Stimulated activated effector memory CD8-positive, alpha-beta T cell treated with anti-CD3 and anti-CD28 coated beads, Interleukin-12 subunit alpha, Interleukin-12 subunit beta, amount 100 ng/mL, for 72 hours (primary cell): ENCODE data around the gene ENDOG.
"Not testable (repeated sequence)": the region's sequence is repeated elsewhere in the genome, so short reads cannot be mapped to it uniquely, and the experiment has no call there.

Experiments
- ATAC-seq: fragments of 150-1000 bp; cut with Tn5 transposase; 2 replicates; pipeline ENCODE4 v1.10.0; 2021
- DNase-seq, 2 donors: peaks; one replicate each; pipeline ENCODE4 v3.0.0; 2021 to 2022; ENCODE audit warnings: low spot score in 2 of 2
- H3K27ac Mint-ChIP-seq: one replicate; pipeline ENCODE4 v1.8.0; 2022; ENCODE audit warnings: mild to moderate bottlenecking, mixed read lengths
- H3K36me3 Mint-ChIP-seq: one replicate; pipeline ENCODE4 v1.8.0; 2022; ENCODE audit warnings: mild to moderate bottlenecking, mixed read lengths
- H3K4me1 Mint-ChIP-seq: one replicate; pipeline ENCODE4 v1.8.0; 2022; ENCODE audit warnings: mixed read lengths
- H3K4me3 Mint-ChIP-seq: one replicate; pipeline ENCODE4 v1.8.0; 2022; ENCODE audit warnings: mild to moderate bottlenecking, mixed read lengths
- H3K9me3 Mint-ChIP-seq: one replicate; pipeline ENCODE4 v1.8.0; 2022; ENCODE audit warnings: mixed read lengths

Gene ENDOG

DNA sequence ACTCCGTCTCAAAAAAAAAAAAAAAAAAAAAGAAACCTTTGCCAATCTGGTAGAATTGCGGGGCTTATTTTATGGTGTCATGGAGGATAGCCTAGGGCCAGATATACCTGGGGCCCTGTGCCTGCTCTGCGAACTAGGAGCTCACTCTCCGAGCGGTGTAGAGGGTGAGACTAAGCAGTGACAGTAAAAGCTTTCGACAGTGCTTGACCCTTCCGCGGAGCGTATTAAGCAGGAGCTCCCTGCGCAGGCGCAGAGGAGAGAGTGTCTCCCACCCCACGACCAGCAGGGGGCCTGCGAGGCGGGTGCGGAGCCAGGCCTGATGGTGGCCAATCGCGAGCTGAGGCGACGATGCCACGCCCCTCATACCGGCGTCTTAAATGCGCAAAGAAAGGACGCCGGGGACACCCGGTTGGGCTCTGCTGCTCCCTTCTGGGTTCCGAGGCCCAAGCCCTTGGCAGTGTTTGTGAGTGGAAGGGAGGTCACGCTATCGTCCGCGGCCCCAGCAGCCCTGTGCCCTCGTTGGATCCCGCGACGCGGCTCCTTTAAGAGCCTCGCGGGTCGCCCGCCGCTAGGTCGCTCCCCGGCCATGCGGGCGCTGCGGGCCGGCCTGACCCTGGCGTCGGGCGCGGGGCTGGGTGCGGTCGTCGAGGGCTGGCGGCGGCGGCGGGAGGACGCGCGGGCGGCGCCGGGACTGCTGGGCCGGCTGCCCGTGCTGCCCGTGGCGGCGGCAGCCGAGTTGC lies at the start of gene ENDOG:
Gene ENDOG, plus strand, starts transcription at position 402 of the 740 bp plus-strand sequence. Its CDS starts 185 bp downstream, at position 587.
- Mint-ChIP-seq H3K4me3 (peak within 1 kb of the TSS; percentile 75), H3K4me1 (peaks cover 30% of the 10 kb centered on the region), H3K27ac (peak within 1 kb of the TSS; percentile 81), H3K36me3 (peaks cover 37% of the 10 kb centered on the region), H3K9me3 (no peaks in the 10 kb centered on the region)
- DNase-seq = peak; percentile 99 to 100
- ATAC-seq = peak; percentile 94

DNA sequence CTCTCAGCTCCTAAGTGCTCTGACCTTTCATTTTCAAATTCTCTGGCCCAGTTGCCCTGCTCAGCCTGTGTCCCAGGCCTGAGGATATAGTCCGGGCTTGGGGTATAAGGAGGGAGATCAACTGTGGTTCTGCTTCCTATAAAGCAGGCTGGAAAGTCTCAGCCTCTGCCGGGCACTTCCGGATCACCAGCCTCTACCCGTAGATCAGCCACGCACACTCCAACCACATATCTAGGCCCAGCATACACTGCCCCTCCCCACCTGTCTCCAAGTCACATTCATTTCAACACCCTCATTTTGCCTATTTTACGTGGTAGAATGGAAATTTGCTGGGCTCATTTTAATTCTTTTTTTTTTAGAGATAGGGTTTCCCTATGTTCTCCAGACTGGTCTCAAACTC lies 49.7 kb upstream of the ENDOG start:
- no peak for ATAC-seq
- Mint-ChIP-seq H3K4me3 (no peak overlapping the region), H3K9me3 (no peaks in the 10 kb centered on the region), H3K4me1 (peaks cover 42% of the 10 kb centered on the region), H3K36me3 (peaks cover 10% of the 10 kb centered on the region), H3K27ac (peak overlapping the region; percentile 96)
- no peak for DNase-seq

DNA sequence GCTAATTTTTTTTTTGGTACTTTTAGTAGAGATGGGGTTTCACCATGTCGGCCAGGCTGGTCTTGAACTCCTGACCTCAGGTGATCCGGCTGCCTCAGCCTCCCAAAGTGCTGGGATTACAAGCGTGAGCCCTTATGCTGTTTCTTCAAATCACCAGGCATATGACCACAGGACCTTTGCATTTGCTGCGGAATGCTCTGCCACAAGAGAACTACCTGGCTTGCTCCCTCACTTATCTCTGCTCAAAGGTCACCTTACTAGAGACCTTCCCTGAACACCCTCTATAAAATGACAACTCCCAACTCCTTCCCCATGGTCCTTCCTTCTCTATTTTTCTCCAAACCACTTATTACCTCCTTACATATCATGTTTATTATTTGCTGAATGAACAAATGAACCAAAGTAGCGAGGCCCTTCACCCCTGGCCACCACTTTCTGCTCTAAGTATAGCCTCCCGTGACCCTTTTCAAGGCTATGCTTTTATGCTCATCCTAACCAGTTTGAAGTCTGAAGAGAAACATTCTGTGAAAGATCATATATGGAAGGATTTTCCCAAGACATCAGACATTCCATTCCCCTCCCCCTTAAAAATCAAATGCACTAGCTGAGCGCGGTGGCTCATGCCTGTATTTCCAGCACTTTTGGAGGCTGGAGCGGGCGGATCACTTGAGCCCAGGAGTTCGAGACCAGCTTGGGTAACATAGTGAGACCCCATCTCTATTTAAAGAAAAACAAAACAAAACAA lies 47.8 kb upstream of the ENDOG start:
- H3K4me3 Mint-ChIP-seq = peak overlapping the region; percentile 93
- peaks cover 27% of the 10 kb centered on the region for H3K4me1 Mint-ChIP-seq
- DNase-seq = no peak
- peaks cover 4% of the 10 kb centered on the region for H3K9me3 Mint-ChIP-seq
- no peak for ATAC-seq
- H3K27ac Mint-ChIP-seq = peak overlapping the region; percentile 96
- peaks cover 10% of the 10 kb centered on the region for H3K36me3 Mint-ChIP-seq

DNA sequence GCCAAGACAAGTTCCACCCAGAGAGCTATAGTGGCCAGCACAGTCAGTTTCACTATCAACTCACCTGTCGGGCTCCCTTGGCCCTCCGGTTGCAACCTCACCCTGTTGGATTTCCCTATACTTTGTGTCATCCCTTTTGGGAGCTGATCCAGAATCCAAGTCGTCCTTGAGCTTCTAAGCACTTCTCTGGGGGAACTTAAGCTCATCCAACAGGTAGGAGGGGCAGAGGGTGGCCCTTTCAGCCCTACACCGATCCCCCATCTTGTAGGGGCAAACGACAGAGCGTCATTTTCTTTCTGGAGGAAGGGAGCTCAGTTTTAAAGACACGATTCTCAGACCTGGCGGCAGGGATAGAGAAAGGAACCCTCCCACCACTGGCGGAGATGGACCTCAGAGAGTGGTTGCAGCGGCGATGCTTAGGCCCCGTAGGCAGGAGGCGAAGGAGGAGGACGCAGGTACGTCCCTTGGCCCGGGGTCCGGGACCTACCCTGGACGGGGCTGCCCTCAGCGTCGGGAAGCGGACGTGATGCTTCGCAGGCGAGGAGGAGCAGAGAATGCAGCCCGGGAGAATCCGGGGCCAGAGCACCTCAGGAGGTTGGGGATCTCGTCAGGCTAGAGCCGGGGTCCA lies 47.1 kb upstream of the ENDOG start:
- H3K9me3 Mint-ChIP-seq = peaks cover 4% of the 10 kb centered on the region
- DNase-seq = no peak

DNA sequence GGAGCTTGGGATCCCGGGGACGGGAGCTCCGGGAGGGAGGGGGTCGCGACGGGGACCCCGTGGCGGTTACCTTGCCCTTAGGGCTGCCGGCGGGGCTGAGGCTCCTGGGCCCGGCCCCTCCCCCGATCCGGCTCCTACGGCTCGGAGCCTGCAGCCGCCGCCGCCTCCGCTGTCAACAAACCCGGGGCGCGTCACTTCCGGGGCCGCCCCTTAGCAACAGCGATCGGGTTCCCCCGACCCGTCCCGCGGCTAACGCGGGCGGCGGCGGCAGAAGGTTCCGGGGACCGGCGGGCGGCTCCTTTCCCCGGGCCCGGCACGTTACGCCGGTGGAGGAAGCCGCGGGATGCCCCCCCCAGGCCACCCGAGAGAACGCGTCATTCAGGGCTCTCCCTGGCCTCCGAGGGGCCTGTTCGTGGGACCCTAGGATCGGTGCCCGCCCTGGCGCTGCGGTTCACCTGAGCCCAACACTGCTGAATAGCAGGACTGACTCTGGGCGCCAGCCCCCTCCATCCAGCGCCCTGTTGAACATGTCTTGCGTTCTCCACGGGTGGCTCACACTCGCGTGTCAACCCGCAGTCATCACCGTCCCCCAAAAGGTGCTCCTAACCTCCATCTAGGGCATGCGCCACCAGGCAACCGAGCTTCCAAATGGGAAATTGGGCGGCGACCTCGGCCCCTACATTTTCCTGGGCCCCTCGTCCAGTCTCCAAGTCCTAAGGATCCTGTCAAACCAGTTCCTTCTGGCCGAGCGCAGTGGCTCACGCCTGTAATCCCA lies 46.4 kb upstream of the ENDOG start, which contains the start of gene ZER1:
Gene ZER1, minus strand, starts transcription at position 183 of the 775 bp plus-strand sequence. CDS start 16,362 bp downstream, outside the sequence.
- Mint-ChIP-seq H3K36me3 (peaks cover 10% of the 10 kb centered on the region), H3K4me3 (peak within 1 kb of the TSS; percentile 93), H3K27ac (peak within 1 kb of the TSS; percentile 96), H3K9me3 (peaks cover 4% of the 10 kb centered on the region), H3K4me1 (peaks cover 27% of the 10 kb centered on the region)
- ATAC-seq (peak; percentile 98), DNase-seq (peak; percentile 95 to 97)

More for the DNA sequence above, 47.1 kb upstream of the ENDOG start:
- H3K27ac Mint-ChIP-seq = peak overlapping the region; percentile 96
- peaks cover 10% of the 10 kb centered on the region for H3K36me3 Mint-ChIP-seq
- ATAC-seq = peak; percentile 45
- peak overlapping the region; percentile 93 for H3K4me3 Mint-ChIP-seq
- H3K4me1 Mint-ChIP-seq = peaks cover 27% of the 10 kb centered on the region

DNA sequence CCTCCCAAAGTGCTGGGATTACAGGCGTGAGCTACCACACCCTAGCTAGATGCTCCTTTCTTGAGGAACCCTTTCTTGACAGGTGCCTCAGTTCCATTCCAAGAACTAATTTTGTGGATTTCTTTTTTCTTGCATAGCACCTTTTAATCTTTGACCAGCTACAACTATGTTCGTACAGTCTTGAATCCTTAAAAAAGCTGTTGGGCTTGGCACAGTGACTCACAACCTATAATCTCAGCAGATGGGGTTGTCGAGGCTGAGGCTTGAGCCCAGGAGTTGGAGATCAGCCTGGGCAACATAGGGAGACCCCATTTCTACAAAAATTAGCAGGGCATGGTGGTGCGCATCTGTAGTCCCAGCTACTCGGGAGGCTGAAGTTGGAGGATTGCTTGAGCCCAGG lies 45.3 kb upstream of the ENDOG start:
- H3K27ac Mint-ChIP-seq = peak overlapping the region; percentile 96
- peaks cover 4% of the 10 kb centered on the region for H3K9me3 Mint-ChIP-seq
- peak overlapping the region; percentile 93 for H3K4me3 Mint-ChIP-seq
- DNase-seq (no peak), ATAC-seq (no peak)
- H3K4me1 Mint-ChIP-seq = peaks cover 27% of the 10 kb centered on the region
- H3K36me3 Mint-ChIP-seq = no peaks in the 10 kb centered on the region

DNA sequence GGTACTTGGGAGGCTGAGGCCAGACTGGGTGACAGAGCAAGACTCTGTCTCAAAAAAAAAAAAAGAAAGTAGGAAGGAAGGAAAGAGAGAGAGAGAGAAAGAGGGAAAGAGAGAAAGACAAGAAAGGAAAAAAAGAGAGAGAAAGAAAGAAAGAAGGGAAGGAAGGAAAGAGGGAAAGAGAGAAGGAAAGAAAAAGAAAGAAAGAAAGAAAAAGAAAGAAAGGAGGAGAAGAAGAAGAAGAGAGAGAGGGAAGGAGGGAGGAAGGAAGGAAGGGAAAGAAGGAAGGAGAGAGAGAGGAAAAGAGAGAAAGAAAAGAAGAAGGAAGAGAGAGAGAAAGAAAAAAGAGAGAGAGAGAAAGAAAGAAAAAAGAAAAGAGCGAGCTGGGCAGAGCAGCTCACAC lies 43.5 kb upstream of the ENDOG start:
- DNase-seq (no peak), ATAC-seq (no peak)
- H3K27ac Mint-ChIP-seq = no peak overlapping the region
- H3K9me3 Mint-ChIP-seq = peaks cover 4% of the 10 kb centered on the region
- H3K4me1 Mint-ChIP-seq = peaks cover 15% of the 10 kb centered on the region
- H3K36me3 Mint-ChIP-seq = no peaks in the 10 kb centered on the region
- no peak overlapping the region for H3K4me3 Mint-ChIP-seq

DNA sequence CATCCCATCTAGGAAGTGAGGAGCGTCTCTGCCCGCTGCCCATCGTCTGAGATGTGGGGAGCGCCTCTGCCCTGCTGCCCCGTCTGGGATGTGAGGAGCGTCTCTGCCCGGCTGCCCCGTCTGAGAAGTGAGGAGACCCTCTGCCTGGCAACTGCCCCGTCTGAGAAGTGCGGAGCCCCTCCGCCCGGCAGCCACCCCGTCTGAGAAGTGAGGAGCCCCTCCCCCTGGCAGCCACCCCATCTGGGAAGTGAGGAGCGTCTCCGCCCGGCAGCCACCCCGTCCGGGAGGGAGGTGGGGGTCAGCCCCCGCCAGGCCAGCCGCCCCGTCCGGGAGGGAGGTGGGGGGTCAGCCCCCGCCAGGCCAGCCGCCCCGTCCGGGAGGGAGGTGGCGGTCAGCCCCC lies 38.2 kb upstream of the ENDOG start:
- not testable (repeated sequence) for H3K9me3 Mint-ChIP-seq, H3K4me3 Mint-ChIP-seq, H3K36me3 Mint-ChIP-seq, ATAC-seq, H3K4me1 Mint-ChIP-seq, H3K27ac Mint-ChIP-seq, DNase-seq

DNA sequence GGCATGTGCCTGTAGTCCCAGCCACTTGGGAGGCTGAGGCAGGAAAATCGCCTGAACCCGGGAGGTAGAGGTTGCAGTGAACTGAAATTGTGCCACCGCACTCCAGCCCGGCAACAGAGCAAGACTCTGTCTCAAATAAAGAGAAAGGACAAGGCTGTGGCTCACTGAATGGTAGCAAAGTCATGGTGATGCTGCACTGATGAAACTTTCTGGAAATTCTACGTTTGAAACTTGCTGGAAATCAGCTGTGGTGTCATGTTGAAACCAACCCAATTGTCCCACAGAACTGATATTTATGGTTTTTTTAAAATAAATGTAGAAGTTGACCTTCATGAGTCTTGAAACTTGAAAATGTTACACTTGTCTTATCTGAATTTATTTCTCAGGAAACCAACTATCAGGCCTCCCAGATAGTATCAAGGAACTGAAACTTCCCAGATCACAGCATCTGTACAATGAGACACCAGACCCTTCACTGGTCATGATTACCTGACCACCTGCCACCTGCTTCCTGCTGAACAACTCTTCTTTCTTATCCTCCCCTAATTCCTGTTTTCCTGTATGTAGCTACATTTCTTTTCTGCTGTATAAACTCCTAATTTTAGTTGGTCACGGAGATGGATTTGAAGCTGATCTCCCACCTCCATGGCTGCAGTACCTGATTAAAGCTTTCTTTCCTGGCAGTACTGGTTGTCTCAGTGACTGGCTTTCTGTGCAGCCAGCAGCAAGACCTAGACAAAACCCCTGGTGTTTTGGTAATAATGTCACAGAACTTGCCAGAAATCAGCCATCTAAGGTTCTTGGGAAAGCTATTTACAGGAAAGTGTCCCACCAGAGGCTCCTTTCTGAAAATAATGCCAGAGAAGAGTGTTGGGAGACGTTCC lies 36.9 kb upstream of the ENDOG start:
- no peak for DNase-seq
- no peak for ATAC-seq
- Mint-ChIP-seq H3K4me1 (peaks cover under 1% of the 10 kb centered on the region), H3K9me3 (no peaks in the 10 kb centered on the region), H3K36me3 (no peaks in the 10 kb centered on the region), H3K4me3 (no peak overlapping the region), H3K27ac (no peak overlapping the region)

DNA sequence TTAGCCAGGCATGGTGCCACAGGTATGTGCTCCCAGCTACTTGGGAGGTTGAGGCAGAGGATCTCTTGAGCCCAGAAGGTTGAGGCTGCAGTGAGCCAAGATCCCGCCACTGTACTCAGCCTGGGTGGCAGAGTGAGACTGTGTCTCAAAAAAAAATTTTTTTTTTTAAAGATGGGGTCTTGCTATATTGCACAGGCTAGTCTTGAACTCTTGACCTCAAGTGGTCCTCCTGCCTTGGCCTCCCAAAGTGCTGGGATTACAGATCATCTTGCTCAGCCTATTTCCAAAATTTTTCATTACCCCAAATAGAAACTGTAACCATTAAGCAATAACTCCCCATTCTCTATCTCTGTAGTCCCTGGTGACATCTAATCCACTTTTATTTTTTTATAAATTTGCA lies 35.6 kb upstream of the ENDOG start:
- Mint-ChIP-seq H3K9me3 (no peaks in the 10 kb centered on the region), H3K36me3 (peaks cover 1% of the 10 kb centered on the region), H3K4me3 (no peak overlapping the region), H3K4me1 (peaks cover 8% of the 10 kb centered on the region), H3K27ac (no peak overlapping the region)
- ATAC-seq = no peak
- DNase-seq = no peak

DNA sequence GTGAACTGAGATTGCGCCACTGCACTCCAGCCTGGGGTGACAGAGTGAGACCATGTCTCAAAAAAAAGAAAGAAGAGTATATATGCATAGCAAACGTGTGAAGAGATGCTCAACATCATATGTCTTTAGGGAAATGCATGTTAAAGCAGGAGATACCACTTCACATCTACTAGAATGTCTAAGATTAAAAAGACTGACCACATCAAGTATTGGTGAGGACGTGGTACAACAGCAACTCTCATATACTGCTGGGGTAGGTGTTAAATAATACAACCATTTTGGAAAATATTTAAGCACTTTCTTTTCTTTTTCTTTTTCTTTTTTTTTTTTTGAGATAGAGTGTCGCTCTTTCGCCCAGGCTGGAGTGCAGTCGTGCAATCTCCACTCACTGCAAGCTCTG lies 32.9 kb upstream of the ENDOG start:
- DNase-seq = no peak
- H3K4me3 Mint-ChIP-seq = no peak overlapping the region

DNA sequence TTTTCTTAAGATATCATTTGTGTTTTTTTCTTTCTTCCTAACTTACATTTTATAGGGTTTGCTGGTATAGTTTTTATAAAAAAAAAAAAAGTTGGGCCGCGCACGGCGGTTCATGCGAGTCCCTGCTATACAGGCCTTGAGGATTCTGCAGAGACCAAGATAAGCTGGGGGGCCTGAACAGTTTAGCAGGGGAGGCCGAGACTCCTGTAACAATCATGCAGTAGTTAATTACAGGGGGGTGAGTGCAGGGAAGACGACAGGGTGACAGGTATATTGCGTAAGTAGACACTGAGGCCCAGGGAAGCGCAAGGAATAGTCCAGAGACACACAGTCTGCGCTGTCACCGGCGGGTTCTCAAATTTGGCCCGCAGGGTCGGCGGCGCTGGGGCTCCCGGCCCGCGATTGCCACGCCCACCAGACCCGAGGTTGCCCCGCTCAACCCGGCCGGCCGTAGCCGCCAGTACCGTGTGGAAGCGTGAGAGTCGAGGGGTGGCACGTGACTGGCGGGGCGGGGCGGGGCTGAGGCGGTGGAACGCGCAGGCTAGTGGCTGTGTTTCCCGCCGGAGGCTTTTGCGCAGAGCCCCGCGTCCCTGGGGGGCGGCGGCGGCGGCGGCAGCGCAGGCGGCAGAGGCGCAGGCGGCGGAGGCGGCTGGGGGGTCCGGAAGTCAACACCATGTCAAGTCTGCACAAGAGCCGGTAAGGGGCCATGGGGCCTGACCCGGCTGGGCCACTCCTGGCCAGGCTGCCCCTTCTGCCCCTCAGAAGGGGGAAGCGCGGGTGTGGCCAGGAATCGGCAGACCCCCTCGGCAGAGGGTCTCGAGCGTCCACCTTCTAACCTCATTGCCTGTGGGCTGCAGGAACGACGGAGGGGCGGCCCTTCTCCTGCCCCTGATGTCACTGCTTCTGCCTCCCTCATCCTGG lies 31.4 kb upstream of the ENDOG start, which contains the start of gene TBC1D13:
Gene TBC1D13, plus strand, starts transcription at position 573 of the 921 bp plus-strand sequence. Its CDS starts 101 bp downstream, at position 674.
- H3K9me3 Mint-ChIP-seq = no peaks in the 10 kb centered on the region
- peaks cover 19% of the 10 kb centered on the region for H3K4me1 Mint-ChIP-seq
- peak within 1 kb of the TSS; percentile 97 for H3K4me3 Mint-ChIP-seq
- H3K27ac Mint-ChIP-seq = peak within 1 kb of the TSS; percentile 93
- peak; percentile 98 for ATAC-seq
- peaks cover 42% of the 10 kb centered on the region for H3K36me3 Mint-ChIP-seq
- DNase-seq = peak; percentile 92 to 97

More for the DNA sequence above, 32.9 kb upstream of the ENDOG start:
- H3K9me3 Mint-ChIP-seq = no peaks in the 10 kb centered on the region
- no peak overlapping the region for H3K27ac Mint-ChIP-seq
- ATAC-seq = no peak
- H3K4me1 Mint-ChIP-seq = peaks cover 19% of the 10 kb centered on the region
- peaks cover 29% of the 10 kb centered on the region for H3K36me3 Mint-ChIP-seq

DNA sequence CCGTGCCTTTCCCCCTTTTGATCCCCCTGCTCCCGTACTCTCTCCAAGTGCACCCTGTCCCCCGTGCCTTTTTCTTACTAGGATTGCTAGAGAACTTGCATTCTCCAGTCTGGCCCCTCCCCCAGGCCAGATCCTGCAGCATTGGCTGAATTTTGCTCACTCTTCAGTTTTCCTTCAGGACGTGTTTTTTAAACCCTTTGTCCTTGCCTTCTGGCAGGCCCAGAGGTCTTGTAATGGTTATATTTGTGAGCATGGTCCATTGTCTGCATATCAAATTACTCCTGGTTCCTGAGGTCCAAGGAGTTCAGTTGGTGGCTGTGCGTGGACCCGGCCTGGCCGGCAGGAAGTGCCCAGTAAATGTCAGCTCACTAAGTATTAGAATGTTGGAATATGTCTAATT lies 30.6 kb upstream of the ENDOG start:
- H3K4me3 Mint-ChIP-seq = peak overlapping the region; percentile 97
- H3K9me3 Mint-ChIP-seq = no peaks in the 10 kb centered on the region
- ATAC-seq (no peak), DNase-seq (no peak)
- H3K27ac Mint-ChIP-seq = peak overlapping the region; percentile 93
- H3K4me1 Mint-ChIP-seq = peaks cover 19% of the 10 kb centered on the region
- peaks cover 49% of the 10 kb centered on the region for H3K36me3 Mint-ChIP-seq
